ENCODE measurements around the gene AGBL4. TPM values are rescaled to one million over a fixed set of nuclear protein-coding genes. Genes with fewer than 3 reads are reported as not detected.

AGBL4 gene
- total RNA-seq, 1 donor from 2014 or later: not detected

DNA sequence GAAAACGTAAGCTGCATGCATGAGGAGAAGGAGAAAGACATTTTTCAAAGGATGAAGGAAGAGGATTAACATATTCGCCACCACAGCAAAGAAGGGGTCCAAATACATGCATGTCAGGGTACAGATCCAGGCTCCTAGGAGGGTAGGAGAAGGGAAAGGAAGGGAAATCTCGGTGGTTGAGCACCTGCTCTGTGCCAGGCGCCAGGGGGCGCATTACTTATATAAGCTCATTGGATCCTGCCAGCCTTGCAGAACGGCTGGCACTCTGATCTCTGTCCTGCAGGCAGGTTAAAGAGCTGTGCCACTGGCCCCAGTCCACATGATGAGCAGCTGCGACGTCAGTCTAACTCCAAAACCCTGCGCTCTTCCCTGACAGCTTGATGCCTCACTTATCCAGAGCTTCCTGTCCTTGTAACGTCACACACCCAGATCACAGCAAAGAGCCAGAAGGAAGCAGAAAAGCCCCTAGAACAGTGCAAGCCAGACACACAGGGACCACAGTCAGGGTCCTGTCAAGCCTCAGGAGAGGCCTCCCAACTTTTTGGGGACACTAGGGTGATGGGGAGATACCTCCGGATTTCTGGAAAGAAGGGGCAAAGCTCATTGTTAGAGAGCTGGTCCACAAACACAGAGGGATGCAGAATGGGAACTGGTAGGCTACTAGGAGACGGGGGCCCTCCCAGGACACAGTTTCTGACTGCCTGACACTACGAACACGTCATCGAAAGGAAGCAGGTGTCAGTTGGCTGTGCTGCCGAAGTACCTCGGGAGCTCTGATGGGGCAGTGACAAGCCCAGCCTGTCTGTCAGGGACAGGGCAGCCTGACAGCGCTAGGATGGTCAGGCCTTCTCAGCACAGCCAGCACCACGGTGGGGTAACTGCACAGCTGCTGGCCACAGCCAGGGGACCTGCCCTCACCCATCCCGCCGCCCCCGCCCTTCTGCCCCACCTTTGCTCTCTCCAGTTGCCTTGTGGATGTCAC, 1346.2 kb downstream of the AGBL4 start:
- intact Hi-C loops (cut with micrococcal nuclease): loop anchor here (2.0 kb wide), 1 partner anchor 1671 kb away; no protein-coding TSS in a partner anchor
- H3K4me3 Mint-ChIP-seq: no peak overlapping the region
- peaks cover 4% of the 10 kb centered on the region for H3K27me3 Mint-ChIP-seq (ENCODE audit: insufficient read depth)
- no peak for DNase-seq (ENCODE audit: low spot score)
- no peak overlapping the region for H3K27ac Mint-ChIP-seq
- no peaks in the 10 kb centered on the region for H3K36me3 Mint-ChIP-seq (ENCODE audit: low read depth)
- H3K9me3 Mint-ChIP-seq: no peaks in the 10 kb centered on the region
- H3K4me1 Mint-ChIP-seq (ENCODE audit: low read depth): peaks cover 4% of the 10 kb centered on the region

- H3K27ac Mint-ChIP-seq: no peak overlapping the region
- H3K36me3 Mint-ChIP-seq (ENCODE audit: low read depth): no peaks in the 10 kb centered on the region
- H3K4me1 Mint-ChIP-seq (ENCODE audit: low read depth): peaks cover 4% of the 10 kb centered on the region
- no peaks in the 10 kb centered on the region for H3K9me3 Mint-ChIP-seq
- peaks cover 4% of the 10 kb centered on the region for H3K27me3 Mint-ChIP-seq (ENCODE audit: insufficient read depth)
- intact Hi-C loops (cut with micrococcal nuclease): loop anchor here (2.0 kb wide), 1 partner anchor 1672 kb away; no protein-coding TSS in a partner anchor
- DNase-seq (ENCODE audit: low spot score): no peak
- H3K4me3 Mint-ChIP-seq: no peak overlapping the region
These were observed 1346.9 kb downstream of the AGBL4 start for GRCh38 chr1:48676822-48677221.

DNA sequence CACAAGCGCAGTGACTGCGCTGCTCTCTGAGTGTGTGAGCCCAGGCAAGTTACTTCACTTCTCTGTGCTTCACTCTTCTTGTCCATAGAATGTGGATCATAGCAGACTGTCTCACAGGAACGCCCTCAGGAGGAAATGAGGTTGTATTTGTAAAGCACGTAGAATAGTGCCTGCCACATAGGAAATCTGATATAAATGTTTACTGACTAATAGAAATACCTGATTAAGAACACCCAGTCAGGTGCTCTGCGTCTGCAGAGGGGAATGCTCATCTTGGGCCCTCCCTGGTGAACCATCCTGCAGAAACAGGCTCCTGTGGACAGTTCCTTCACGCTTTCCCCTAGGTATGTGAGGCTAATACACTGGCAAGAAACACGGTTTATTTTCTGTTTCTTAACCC, 1347.4 kb downstream of the AGBL4 start:
- no peak overlapping the region for H3K27ac Mint-ChIP-seq
- H3K4me1 Mint-ChIP-seq (ENCODE audit: low read depth): peaks cover 4% of the 10 kb centered on the region
- peaks cover 4% of the 10 kb centered on the region for H3K27me3 Mint-ChIP-seq (ENCODE audit: insufficient read depth)
- intact Hi-C loops (cut with micrococcal nuclease): loop anchor here (2.0 kb wide), 1 partner anchor 1672 kb away; no protein-coding TSS in a partner anchor
- DNase-seq (ENCODE audit: low spot score): no peak
- no peaks in the 10 kb centered on the region for H3K36me3 Mint-ChIP-seq (ENCODE audit: low read depth)
- H3K9me3 Mint-ChIP-seq: no peaks in the 10 kb centered on the region
- no peak overlapping the region for H3K4me3 Mint-ChIP-seq

DNA sequence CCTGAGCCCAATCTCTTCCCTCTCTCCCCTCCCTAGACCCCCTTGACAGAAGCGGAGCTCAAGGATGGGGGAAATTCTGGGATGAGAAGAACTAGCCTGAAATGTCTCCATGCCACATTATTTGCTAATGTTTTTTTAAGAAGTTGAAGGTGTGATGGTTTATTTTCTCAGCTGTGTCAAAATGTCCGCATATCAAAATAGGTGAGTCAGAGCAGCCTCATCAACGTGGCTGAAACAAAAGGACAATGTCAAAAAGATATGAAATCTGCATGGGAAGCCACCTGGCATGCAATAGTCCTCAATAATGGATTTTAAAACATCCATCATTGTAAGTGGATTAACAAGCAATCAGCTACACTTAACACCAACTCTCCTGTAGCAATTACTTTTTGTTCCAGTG, 1348.5 kb downstream of the AGBL4 start:
- no peaks in the 10 kb centered on the region for H3K9me3 Mint-ChIP-seq
- no peak overlapping the region for H3K4me3 Mint-ChIP-seq
- H3K27ac Mint-ChIP-seq: no peak overlapping the region
- H3K27me3 Mint-ChIP-seq (ENCODE audit: insufficient read depth): peaks cover 4% of the 10 kb centered on the region
- H3K36me3 Mint-ChIP-seq (ENCODE audit: low read depth): no peaks in the 10 kb centered on the region
- peaks cover 4% of the 10 kb centered on the region for H3K4me1 Mint-ChIP-seq (ENCODE audit: low read depth)
- no peak for DNase-seq (ENCODE audit: low spot score)
- intact Hi-C loops (cut with micrococcal nuclease): no loop called here

GRCh38 chr1:48674641-48675040, 1349.1 kb downstream of the AGBL4 start:
- no peaks in the 10 kb centered on the region for H3K9me3 Mint-ChIP-seq
- intact Hi-C loops (cut with micrococcal nuclease): no loop called here
- DNase-seq (ENCODE audit: low spot score): no peak
- no peaks in the 10 kb centered on the region for H3K36me3 Mint-ChIP-seq (ENCODE audit: low read depth)
- peaks cover 4% of the 10 kb centered on the region for H3K27me3 Mint-ChIP-seq (ENCODE audit: insufficient read depth)
- H3K4me3 Mint-ChIP-seq: no peak overlapping the region
- H3K27ac Mint-ChIP-seq: no peak overlapping the region
- peaks cover 4% of the 10 kb centered on the region for H3K4me1 Mint-ChIP-seq (ENCODE audit: low read depth)

GRCh38 chr1:48673332-48674105, 1350.2 kb downstream of the AGBL4 start:
- DNase-seq (ENCODE audit: low spot score): no peak

DNA sequence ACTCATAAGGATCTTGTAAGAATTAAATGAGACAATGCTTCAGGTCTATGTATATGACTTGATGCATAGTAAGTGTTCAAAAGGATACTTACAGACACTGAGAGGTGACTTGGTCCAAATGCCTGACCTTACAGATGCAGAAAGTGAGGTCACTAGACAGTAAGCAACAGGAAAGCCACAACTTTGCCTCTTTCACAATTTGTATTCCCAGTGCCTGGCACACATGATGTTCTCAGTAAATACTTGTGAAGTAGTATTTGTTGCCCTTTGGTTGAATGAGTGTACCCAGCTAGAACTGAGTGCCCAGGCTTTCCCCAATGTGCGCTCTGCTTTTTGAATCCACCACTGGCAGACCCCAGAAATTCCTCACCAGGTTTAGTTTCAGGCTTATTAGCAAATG, 1352.2 kb downstream of the AGBL4 start:
- Mint-ChIP-seq H3K27ac (no peak overlapping the region), H3K4me1 (ENCODE audit: low read depth) (no peaks in the 10 kb centered on the region), H3K36me3 (ENCODE audit: low read depth) (no peaks in the 10 kb centered on the region), H3K27me3 (ENCODE audit: insufficient read depth) (peaks cover 4% of the 10 kb centered on the region), H3K4me3 (no peak overlapping the region), H3K9me3 (no peaks in the 10 kb centered on the region)
- intact Hi-C loops (cut with micrococcal nuclease): no loop called here
- no peak for DNase-seq (ENCODE audit: low spot score)

More at GRCh38 chr1:48673332-48674105, 1350.2 kb downstream of the AGBL4 start:
- intact Hi-C loops (cut with micrococcal nuclease): no loop called here
- H3K4me1 Mint-ChIP-seq (ENCODE audit: low read depth): peaks cover 4% of the 10 kb centered on the region
- no peak overlapping the region for H3K4me3 Mint-ChIP-seq
- H3K36me3 Mint-ChIP-seq (ENCODE audit: low read depth): no peaks in the 10 kb centered on the region
- no peaks in the 10 kb centered on the region for H3K9me3 Mint-ChIP-seq
- no peak overlapping the region for H3K27ac Mint-ChIP-seq
- peaks cover 4% of the 10 kb centered on the region for H3K27me3 Mint-ChIP-seq (ENCODE audit: insufficient read depth)

DNA sequence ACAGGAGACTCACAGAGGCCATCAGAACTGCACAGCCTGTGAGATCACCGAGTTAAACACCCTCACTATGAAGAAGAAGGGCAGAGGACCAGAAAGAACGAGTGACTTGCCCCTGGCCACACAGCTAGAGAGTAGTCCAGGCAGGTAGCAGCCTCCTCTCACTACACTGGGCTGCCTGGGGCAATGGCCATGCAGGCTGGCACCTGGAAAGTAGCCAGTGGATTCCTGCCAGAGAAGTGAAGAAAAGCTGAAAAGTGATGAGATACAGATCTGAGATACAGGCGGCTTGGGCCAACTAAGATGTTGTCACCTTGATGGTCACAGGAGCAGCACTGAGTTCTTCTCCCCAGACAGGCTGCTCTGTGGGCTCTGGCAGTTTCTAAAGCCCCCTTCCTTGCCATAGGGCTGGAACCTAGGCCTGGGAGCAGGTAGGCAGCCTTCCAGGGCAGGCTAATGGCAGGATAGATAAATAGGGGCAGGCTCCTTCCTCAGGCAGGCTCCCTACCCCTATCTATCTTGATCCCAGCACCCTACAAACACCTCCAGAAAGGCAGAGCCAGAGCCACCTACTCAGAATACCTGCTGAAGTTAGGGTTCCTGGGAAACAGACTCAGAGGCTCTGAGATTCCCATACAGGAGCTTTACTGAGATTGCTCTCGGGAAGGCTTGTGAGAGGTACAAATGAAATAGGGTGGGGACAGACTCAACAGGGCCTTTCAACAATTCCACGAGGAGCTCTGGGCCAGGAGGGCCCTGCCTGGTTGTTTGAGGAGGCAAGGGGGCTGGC, 1353.3 kb downstream of the AGBL4 start:
- Mint-ChIP-seq H3K27me3 (ENCODE audit: insufficient read depth) (peaks cover 4% of the 10 kb centered on the region), H3K4me3 (no peak overlapping the region), H3K27ac (no peak overlapping the region), H3K4me1 (ENCODE audit: low read depth) (no peaks in the 10 kb centered on the region), H3K9me3 (no peaks in the 10 kb centered on the region), H3K36me3 (ENCODE audit: low read depth) (no peaks in the 10 kb centered on the region)
- intact Hi-C loops (cut with micrococcal nuclease): no loop called here
- no peak for DNase-seq (ENCODE audit: low spot score)

GRCh38 chr1:48668339-48668738, 1355.4 kb downstream of the AGBL4 start:
- H3K36me3 Mint-ChIP-seq (ENCODE audit: low read depth): no peaks in the 10 kb centered on the region
- no peak overlapping the region for H3K27ac Mint-ChIP-seq
- intact Hi-C loops (cut with micrococcal nuclease): no loop called here
- H3K9me3 Mint-ChIP-seq: no peaks in the 10 kb centered on the region
- no peak overlapping the region for H3K4me3 Mint-ChIP-seq
- DNase-seq (ENCODE audit: low spot score): no peak
- no peaks in the 10 kb centered on the region for H3K4me1 Mint-ChIP-seq (ENCODE audit: low read depth)
- H3K27me3 Mint-ChIP-seq (ENCODE audit: insufficient read depth): no peaks in the 10 kb centered on the region

- Mint-ChIP-seq H3K27ac (no peak overlapping the region), H3K4me3 (no peak overlapping the region), H3K4me1 (ENCODE audit: low read depth) (no peaks in the 10 kb centered on the region), H3K27me3 (ENCODE audit: insufficient read depth) (no peaks in the 10 kb centered on the region), H3K36me3 (ENCODE audit: low read depth) (no peaks in the 10 kb centered on the region), H3K9me3 (no peaks in the 10 kb centered on the region)
- no peak for DNase-seq (ENCODE audit: low spot score)
- intact Hi-C loops (cut with micrococcal nuclease): no loop called here
These were observed 1356.0 kb downstream of the AGBL4 start for GRCh38 chr1:48667782-48668181.

GRCh38 chr1:48665708-48666407, 1357.9 kb downstream of the AGBL4 start:
- no peak for DNase-seq (ENCODE audit: low spot score)
- intact Hi-C loops (cut with micrococcal nuclease): no loop called here
- Mint-ChIP-seq H3K36me3 (ENCODE audit: low read depth) (no peaks in the 10 kb centered on the region), H3K27me3 (ENCODE audit: insufficient read depth) (no peaks in the 10 kb centered on the region), H3K4me1 (ENCODE audit: low read depth) (no peaks in the 10 kb centered on the region), H3K27ac (no peak overlapping the region), H3K4me3 (no peak overlapping the region), H3K9me3 (no peaks in the 10 kb centered on the region)

Data from activated T-helper 1 cell treated with anti-CD3 and anti-CD28 coated beads, Interleukin-12 subunit alpha, Interleukin-12 subunit beta, Interleukin-2, Interleukin-4 antibody, amounts not matched to agents 30 ng/mL and 10 ng/mL and 1 ng/mL, durations not matched to agents 14 hours and 24 hours and 36 hours (primary cell).